NCI-H1436 treated with DMSO at 0.1 percent for 48 hours (cell line): ENCODE data around the gene HMGA1.
"Not testable (repeated sequence)": the region's sequence is repeated elsewhere in the genome, so short reads cannot be mapped to it uniquely, and the experiment has no call there.

Experiments
- DNase-seq: peaks from one replicate; lab custom pipeline; 2025; lab: John Stamatoyannopoulos, UW

HMGA1 gene

DNA sequence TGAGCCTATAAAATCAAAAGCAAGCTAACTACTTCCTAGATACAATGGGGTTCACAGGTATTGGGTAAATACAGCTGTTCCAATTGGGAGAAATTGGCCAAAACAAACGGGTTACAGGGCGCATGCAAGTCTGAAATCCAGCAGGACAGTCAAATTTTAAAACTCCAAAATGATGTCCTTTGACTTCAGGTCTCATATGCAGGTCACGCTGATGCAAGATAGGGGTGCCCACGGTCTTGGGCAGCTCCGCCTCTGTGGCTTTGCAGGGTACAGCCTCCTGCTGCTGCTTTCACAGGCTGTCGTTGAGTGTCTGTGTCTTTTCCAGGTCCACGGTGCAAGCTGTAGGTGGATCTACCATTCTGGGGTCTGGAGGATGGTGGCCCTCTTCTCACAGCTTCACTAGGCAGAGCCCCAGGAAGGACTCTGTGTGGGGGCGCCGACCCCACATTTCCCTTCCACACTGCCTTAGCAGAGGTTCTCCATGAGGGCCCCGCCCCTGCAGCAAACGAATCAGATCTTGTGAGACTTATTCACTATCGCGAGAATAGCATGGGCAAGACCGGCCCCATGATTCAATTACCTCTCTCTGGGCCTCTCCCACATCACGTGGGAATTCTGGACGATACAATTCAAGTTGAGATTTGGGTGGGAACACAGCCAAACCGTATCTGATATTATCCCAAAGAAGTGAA lies 24.0 kb downstream of the HMGA1 start:
- DNase-seq, result no peak

DNA sequence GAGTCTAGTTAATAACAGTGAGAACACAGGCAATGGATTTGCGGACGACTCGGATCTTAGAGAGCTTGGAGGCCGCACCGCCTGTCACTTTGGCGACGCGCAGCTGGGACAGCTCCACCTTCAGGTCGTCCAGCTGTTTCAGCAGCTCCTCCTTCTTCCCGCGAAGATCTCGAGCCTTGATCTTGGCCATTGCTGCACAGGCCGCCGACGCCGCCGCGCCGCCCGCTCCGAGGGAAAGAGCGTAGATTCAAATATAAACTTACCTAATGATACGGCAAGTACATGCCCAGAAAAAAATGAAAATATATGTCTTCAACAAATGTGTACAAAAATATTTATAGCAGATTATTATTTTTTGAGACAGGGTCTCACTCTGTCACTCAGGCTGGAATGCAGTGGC lies 26.8 kb downstream of the HMGA1 start:
- DNase-seq, result not testable (repeated sequence)

DNA sequence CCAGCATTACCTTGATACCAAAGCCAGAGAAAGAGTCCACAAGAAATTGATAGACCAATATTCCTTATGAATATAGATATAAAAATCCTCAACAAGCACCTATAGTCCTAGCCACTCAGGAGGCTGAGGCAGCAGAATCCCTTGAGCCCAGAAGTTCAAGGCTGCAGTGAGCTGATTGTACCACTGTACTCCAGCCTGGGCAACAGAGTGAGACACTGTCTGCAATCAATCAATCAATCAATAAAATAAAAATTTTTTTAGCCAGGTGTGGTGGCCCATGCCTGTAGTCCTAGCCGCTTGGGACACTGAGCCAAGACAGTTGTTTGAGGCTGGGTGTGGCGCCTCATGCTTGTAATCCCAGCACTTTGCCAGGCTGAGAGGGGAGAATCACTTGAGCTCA lies 31.1 kb downstream of the HMGA1 start:
- DNase-seq, result no peak

DNA sequence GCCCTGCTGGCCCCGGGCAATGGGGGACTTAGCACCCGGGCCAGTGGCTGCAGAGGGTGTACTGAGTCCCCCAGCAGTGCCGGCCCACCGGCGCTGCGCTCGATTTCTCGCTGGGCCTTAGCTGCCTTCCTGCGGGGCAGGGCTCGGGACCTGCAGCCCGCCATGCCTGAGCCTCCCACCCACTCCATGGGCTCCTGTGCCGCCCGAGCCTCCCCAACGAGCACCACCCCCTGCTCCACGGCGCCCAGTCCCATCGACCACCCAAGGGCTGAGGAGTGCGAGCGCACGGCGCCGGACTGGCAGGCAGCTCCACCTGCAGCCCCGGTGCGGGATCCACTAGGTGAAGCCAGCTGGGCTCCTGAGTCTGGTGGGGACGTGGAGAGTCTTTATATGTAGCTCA lies 32.5 kb downstream of the HMGA1 start:
- DNase-seq, result not testable (repeated sequence)

DNA sequence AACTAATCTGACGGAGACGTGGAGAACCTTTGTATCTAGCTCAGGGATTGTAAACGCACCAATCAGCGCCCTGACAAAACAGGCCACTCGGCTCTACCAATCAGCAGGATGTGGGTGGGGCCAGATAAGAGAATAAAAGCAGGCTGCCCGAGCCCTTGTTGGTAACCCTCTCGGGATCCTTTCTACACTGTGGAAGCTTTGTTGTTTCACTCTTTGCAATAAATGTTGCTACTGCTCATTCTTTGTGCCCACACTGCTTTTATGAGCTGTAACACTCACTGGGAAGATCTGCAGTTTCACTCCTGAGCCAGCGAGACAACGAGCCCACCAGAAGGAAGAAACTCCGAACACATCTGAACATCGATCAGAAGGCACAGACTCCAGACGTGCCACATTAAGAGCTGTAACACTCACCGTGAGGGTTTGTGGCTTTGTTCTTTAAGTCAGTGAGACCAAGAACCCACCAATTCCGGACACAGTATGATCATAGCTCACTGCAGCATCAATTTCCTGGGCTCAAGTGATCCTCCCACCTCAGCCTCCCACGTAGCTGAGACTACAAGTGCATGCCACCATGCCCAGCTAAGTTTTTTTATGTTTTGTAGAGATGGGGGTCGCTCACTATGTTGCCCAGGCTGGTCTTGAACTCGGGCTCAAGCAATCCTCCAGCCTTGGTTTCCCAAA lies 33.1 kb downstream of the HMGA1 start:
- not testable (repeated sequence) for DNase-seq

DNA sequence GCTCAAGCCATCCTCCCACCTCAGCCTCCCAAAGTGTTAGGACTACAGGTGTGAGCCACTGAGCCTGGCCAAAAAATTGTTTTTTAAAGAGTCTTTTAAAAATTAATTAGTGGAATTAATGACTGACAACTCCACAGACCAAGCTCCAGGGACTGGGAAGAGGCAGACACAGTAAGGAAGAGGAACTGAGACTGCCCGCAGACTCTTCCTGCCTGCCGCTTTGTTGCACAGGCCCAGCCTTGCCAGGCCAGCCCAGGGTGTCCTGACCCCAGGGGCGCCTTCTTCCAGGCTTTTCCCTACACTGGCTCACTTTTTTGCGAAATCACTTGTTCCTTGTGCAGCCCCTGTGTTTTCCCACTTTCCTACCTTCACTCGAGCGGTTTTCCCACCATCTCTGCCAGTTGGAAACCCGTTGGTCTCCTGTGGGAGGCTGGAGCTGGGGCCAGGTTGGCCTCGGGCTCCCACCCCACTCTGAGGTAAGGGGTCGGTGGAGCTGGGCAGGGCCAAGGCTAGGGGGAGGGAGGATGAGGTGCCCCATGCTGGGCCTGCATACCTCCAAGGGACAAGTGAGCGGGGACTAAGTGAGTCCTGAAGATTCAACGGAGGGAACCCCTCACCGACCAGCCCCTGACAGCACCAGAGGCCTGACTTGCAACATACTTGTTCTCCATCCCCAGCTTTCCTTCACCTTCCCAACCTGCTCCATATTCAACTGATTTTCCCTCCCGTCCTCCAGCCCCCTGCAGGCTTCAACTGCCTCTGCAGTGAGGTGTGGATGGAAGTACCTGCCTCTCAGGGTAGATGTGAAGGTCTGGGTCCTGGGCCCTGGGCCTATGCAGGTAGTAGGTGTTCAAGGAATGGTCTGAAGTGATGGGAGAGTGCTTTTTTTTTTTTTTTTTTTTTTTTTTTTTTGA lies 35.6 kb downstream of the HMGA1 start:
- DNase-seq, result no peak

DNA sequence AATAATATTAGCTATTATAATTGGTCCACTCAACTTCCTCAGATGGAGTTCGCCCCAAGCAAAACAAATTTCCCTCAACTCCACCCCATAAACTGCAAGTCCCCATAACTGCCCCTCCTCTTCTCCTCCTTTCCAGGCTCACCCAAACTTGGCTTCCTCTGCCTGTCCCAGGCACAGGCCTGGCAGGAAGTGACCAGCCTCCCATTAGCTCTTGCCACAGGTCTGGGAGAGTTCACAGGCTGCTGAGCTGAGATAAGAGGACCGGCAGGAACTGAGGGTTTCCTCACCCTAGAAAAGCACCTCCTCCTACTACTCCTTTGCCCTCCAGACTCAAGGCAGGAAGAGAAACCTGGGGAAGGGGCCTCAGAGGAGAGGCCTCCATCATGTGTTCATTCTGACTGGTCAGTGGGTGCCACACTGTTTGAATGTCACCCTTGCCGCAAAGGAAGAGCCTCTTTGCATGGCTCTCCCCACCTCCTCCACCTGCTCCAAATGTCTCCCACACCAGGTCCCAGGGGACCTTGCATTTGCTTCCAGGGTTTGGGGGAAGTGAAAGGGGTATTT lies 36.7 kb downstream of the HMGA1 start:
- DNase-seq, result no peak

DNA sequence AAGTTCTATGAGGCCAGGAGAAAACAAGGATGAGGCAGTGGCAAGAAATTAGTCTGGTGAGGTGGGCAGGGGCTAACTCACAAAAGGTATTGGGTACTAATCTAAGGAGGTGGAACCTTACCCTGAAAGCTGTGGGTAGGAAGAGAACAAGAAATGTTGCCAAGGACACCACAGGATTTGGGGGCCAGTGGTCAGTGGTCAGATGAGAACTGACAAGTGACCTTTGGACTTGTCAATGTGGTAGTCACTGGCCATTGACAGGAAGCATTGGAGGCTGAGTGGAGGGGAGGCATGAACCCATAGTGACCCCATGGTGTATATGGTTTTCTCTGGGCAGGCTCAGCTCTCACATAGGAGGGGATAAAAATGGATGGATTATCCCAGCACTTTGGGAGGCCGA lies 37.5 kb downstream of the HMGA1 start:
- DNase-seq, result no peak

DNA sequence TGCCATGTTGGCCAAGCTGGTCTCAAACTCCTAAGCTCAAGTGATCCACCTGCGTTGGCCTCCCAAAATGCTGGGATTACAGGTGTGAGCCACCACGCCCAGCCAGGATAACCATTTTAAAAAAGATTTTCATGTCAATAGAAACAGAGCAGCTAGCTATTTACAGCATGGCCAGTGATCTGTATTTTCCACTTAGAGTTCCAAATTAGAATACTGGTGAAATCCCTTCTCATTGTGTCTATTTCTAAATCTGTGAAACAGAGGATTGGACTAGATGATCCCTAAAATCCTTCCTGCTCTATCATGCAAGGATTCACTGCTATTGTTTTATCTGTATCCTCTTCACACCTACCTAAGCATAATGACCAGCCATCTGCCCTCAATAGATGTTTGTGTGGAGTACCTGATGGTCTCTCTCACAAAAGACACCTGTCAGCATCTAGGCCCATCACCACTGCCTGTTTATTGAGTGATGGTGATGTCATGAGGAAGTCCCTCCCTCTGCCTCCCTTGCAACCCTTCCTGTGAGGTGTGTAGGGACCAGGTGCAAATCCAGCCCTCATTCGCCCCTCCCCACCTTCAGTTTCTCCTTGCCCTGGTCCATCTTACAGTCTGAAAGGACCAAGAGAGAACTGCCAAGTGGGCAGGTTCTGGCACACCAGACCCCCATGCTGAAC lies 38.6 kb downstream of the HMGA1 start:
- no peak for DNase-seq

DNA sequence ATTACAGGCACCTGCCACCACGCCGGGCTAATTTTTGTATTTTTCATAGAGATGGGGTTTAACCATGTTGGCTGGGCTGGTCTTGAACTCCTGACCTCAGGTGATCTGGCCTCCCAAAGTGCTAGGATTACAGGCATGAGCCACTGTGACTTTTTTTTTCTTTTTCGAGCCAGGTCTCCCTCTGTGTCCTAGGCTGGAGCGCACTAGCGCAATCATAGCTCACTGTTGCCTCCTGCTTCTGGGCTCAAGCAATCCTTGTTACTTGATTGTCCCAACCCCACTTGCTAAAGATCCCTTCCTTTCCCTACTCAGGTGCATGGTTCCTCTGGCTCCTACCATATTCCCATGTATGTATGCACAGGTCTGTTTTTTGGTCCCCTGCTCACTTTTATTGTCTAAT lies 39.5 kb downstream of the HMGA1 start:
- DNase-seq, result no peak

DNA sequence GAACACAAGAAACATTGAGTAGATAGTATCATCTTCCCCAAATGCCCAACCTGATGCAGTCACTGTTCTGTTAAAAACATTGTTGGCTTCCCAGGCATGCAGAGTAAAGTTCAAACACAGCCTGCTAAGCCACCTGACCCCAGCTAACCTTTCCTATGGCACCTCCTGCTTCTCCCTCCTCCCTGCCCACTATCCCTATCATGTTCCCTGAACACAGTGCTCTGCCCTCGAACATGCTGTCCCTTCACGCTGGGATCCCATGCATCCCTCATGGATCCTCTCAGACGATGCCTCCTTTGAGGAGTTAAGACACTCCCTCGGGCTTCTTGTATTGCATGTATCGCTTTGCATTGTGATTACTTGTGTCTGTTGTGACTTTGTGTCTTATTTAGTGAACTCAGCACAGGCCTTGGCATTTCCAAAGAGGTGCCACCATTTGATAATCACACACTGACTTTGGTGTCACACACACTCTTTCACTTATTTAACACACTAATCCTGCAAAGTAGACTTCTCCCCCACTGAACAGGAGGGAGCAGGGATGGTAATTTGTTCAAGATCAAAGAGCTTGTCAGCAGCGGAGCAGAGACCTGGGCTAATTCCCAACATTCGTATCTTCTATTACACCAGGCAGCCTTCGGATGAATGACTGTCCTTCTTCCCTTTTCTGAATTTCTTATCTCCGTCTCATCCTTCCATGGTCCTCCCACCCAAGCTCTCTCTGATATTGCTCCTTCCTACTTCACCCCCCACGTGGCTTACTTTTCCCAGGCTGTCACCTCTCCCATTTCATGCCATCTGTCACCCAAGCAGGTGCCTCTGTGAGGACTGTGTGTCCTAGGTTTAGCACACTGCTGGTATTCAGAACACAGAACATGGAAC lies 40.4 kb downstream of the HMGA1 start:
- no peak for DNase-seq

DNA sequence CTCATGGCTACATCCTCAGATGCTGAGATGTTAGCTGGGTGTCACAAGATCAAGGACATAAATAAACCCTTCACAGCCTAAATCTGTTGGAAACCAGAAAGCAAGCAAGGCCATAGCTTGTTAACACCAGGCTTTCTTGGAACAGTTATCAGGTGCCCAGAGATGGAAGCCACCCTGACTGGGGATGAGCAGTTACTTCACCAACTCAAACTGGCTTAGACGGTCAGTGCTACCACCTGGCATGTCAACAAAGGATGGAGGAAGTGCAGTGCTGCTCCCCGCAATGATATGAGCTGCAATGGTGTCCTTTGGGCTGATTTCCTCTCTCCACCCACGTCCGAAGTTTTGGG lies 41.1 kb downstream of the HMGA1 start:
- no peak for DNase-seq

DNA sequence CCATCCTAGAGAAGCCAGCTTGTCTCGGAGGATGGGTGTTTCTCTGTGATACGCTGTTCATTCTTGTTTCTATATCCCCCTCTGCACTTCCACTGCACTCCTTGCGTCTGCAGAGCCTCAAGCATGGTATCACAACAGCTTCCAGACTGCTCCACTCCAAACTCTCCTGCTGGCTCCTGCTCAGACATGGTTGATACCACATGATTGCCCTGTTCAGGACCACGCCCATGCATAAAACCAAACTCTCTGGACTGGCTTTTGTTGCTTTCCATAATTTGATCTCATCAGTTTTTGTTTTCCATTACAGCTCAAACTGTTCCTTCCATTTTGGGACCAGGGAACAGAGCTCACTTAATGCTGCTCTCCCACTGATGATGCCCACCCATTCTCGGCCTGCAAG lies 42.2 kb downstream of the HMGA1 start:
- DNase-seq, result no peak

DNA sequence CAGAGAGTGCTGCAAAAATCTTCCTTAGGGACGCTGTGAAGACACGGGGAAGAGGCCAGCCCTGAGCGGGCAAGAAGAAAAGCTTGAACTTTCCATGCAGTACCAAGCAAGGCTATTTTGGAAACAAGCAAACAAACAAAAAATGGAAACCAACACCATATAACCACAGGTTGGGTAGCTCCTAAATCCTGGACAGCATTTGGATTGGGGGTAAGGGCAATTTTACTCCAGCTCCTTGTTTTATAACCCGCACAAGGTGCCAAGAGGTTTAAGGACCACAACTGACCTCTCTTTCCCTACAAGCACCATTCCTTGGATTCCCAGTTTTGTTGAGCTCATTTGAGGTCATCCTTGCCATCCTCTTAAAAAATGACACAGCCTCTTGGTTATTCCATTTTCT lies 43.5 kb downstream of the HMGA1 start:
- DNase-seq, result no peak

DNA sequence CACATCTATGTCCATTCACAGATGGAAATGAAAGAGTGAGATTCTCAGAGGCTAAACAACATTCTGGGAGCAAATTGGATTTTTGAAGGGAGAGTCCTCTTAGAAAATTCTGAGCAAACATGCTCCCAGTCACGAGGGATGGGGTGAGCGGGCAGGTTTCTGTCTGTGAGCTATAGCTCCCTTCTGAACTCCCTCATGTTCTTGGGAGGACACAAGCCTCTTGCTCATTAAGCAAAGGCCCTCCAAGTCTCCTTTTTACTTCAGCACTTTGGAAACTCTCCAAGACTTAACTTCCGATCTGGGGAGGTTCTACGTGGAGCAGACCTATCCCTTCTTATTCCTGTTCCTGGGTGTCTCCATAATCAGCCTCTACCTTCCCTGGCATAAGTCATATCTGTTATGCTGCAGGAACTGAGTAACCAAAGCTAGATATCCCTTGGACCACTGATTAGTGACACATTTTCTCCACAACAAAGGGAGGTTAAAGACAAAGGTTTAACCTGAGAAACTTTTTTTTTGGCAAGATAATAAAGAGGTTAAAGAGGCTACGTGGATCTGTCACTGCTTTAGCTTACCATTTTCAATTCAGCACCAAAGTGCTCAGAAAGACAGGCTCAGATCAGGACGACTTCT lies 45.1 kb downstream of the HMGA1 start:
- DNase-seq, result no peak

DNA sequence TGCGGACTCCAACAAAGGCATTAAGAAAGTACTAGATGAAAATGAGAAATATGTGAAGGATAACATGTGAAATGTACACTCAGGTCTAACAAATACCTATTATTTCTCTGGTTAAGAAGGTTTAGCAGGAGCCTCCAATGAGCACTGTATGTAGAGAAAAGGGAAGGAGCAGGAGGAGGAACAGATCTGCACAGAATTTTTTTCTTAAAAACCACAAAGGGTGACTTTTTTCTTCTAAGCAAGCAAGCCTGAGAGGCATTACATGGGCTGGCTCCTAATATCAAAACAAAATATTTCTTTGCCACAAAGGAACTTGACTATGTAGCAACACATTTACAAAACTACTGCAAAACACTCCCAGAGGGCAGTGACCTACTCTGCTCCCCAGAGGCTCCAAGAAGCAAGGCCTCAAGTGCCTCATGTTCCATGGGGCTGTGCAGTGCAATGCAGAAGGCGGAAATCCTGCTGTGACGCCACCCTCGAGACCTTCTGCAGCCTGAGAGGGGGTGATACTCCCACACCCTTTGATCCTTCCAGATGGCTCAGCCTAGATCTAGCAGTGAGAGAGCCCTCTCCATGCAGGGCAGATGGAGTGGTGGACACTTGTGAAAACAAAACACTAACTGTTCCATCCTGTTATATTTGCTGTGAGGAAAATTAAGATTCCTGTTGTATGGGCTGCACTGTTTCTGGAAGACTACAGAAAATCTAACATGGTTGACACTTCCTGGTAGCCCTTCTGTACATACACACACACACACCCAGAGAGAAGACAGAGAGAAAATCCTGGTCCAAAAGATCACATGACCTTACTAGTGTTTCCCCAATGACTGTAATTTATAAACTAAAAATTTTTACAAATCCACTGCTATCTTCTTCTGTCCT lies 48.1 kb downstream of the HMGA1 start:
- no peak for DNase-seq

DNA sequence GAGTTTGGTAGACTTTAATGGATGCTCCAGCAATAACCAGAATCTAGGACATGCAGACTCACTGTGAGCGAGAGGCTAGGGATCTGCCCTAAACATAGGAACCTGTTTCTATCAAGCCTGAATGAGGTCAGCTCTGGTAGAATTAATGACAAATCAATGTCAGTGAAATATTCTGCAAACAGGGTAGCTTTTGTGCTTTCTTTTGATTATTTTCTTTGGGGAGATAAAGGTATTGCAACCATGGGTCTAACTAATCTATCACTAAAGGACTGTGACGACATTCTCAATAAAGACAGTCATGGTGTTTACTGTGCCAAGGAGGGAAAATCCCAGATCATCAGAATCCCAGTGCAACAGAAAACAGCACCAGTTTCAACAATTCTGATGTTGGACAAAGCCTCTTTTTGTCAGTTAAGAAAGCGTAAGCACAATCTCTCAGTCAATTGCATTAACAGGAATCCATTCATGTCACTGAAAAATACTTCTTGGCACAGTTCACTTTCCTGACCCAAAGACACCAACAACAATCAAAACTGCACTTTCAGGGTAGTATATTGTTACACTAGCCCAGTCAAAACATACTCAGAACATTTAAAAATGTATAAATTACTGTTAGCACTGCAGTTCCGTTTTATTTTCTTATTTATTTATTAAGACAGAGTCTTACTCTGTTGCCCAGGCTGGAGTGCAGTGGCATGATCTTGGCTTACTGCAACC lies 48.9 kb downstream of the HMGA1 start:
- no peak for DNase-seq

DNA sequence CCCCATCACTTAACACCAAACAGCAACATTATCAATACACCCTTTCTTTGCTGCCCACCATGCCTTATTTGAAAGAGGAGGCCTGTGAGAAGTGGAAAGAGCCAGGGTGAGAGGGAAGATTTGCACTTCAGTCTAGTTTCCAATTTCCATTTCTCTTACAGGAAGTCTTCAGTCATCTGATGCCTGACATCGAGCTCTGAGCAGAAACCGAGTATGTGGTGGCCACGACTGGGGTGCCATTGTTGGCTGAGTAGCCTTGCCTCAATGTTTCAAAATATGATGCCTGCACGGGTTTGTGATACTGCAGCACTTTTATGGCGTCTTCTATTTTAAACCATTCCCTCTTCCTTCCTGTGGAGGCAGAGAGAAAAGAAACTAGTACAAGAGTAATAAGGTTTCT lies 51.9 kb downstream of the HMGA1 start:
- no peak for DNase-seq

DNA sequence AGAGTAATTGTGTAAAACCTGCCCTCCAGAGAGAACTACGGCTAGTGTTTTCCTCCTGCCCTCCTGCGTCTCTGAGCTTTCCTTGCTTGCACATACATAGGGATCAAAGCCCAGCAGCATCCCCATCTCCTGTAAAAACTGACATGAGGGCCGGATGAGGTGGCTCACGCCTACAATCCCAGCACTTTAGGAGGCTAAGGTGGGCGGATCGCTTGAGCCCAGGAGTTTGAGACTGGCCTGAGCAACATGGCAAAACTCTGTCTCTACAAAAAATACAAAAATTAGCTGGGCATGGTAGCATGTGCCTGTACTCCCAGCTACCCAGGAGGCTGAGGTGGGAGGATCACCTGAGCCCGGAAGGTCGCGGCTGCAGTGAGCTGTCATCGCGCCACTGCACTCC lies 52.5 kb downstream of the HMGA1 start:
- DNase-seq, result no peak
